GM12878 (cell line): ENCODE results near the gene PCDHGB2. TPM values are rescaled to one million over a fixed set of nuclear protein-coding genes. Genes with fewer than 3 reads are reported as not detected.

Experiments used
- ATAC-seq: fragments of 200-7000 bp; cut with Tn5 transposase; 3 replicates; pipeline ENCODE4 v1.9.1; 2020; ENCODE audit warnings: mild to moderate bottlenecking, moderate library complexity
- BruUV-seq: library from RNA; stranded (reverse); fragments of 400-500 nt; replicated peaks from 2 replicates; lab custom pipeline; 2021; lab: Mats Ljungman, UMichigan
- CTCF ChIA-PET: fragments of 300-600 bp; sonication (Branson Sonifier 250); formaldehyde crosslinking; extraction: SDS; loops from one replicate; lab custom pipeline; 2021; ENCODE audit warnings: inconsistent platforms; lab: Yijun Ruan, JAX
- POLR2A ChIA-PET: fragments of 350-600 bp; formaldehyde crosslinking; extraction: SDS; loops from one replicate; lab custom pipeline; 2021; ENCODE audit warnings: inconsistent platforms; lab: Charles Lee
- RAD21 ChIA-PET: fragments of 300-600 bp; sonication (Branson Sonifier 250); formaldehyde crosslinking; loops from one replicate; lab custom pipeline; 2023; ENCODE audit warnings: antibody characterized with exemption; ENCODE audit not compliant: unreplicated experiment; lab: Charles Lee
- SMC1A ChIA-PET: fragments of 300-600 bp; sonication (Branson Sonifier 250); formaldehyde crosslinking; loops from one replicate; lab custom pipeline; 2023; ENCODE audit not compliant: unreplicated experiment, uncharacterized antibody; lab: Charles Lee
- DNase-seq: peaks from one replicate; pipeline ENCODE4 v3.0.0-alpha.2; 2011; ENCODE audit warnings: low read depth, low spot score
- FAIRE-seq: peaks from 3 replicates; lab custom pipeline; 2011; peaks lifted over from hg19 to GRCh38; lab: Jason Lieb, UNC
- H2AFZ ChIP-seq: 2 replicates; pipeline ENCODE4 v1.6.0; 2011; ENCODE audit warnings: low read depth, low read length, control low read depth; ENCODE audit not compliant: control insufficient read depth
- H3K27ac ChIP-seq: 2 replicates; pipeline ENCODE4 v1.5.1; 2011; ENCODE audit warnings: control low read depth; ENCODE audit not compliant: control insufficient read depth, insufficient read depth
- H3K27me3 ChIP-seq, 2 experiments: replicated peaks in 1 of 2; 2 replicates each; pipeline versions ENCODE4 v1.6.0 to v1.6.1; 2011; ENCODE audit warnings: low read length in 1 of 2; ENCODE audit not compliant: control insufficient read depth in 2 of 2, insufficient read depth in 2 of 2
- H3K36me3 ChIP-seq, 2 experiments: 2 replicates each; pipeline ENCODE4 v1.5.1; 2011; ENCODE audit warnings: low read length in 1 of 2; ENCODE audit not compliant: control insufficient read depth in 2 of 2, insufficient read depth in 2 of 2
- H3K4me1 ChIP-seq: 2 replicates; pipeline ENCODE4 v1.6.1; 2011; ENCODE audit warnings: mild to moderate bottlenecking, low read length, moderate library complexity, mixed read lengths; ENCODE audit not compliant: control insufficient read depth, insufficient read depth
- H3K4me2 ChIP-seq: 2 replicates; pipeline ENCODE4 v1.6.0; 2011; ENCODE audit warnings: control low read depth; ENCODE audit not compliant: control insufficient read depth, insufficient read depth
- H3K4me3 ChIP-seq: fragments of 200-600 bp; sonication (generic); 2 replicates; pipeline ENCODE4 v1.5.1; 2016
- H3K79me2 ChIP-seq: 2 replicates; pipeline ENCODE4 v1.6.0; 2011; ENCODE audit warnings: low read length; ENCODE audit not compliant: control insufficient read depth, insufficient read depth
- H3K9ac ChIP-seq: 2 replicates; pipeline ENCODE4 v1.8.0; 2011; ENCODE audit warnings: low read length, control low read depth, mixed read lengths; ENCODE audit not compliant: control insufficient read depth, insufficient read depth
- H3K9me3 ChIP-seq: replicated peaks from 3 replicates; pipeline ENCODE4 v1.5.1; 2011; ENCODE audit warnings: mild to moderate bottlenecking, low read length; ENCODE audit not compliant: control insufficient read depth, insufficient read depth
- H4K20me1 ChIP-seq: 2 replicates; pipeline ENCODE4 v1.6.0; 2011; ENCODE audit not compliant: control insufficient read depth, insufficient read depth
- ASH2L ChIP-seq: fragments of 300-600, 200-600 bp; sonication (generic); IDR thresholded peaks from 2 replicates; pipeline ENCODE4 v1.6.1; 2017; ENCODE audit warnings: low read depth, mild to moderate bottlenecking, borderline replicate concordance
- BHLHE40 ChIP-seq, 2 experiments: fragments of 450-650 bp in 1 of 2; IDR thresholded peaks; 2 replicates each; pipeline ENCODE4 v1.6.1; 2011 to 2017; ENCODE audit warnings: low read depth in 2 of 2, borderline replicate concordance in 1 of 2, improper control_type of control experiment in 1 of 2, low read length in 1 of 2, mild to moderate bottlenecking in 1 of 2
- CBX3 ChIP-seq: fragments of 200-600 bp; sonication (generic); IDR thresholded peaks from 2 replicates; pipeline ENCODE4 v1.6.1; 2016; ENCODE audit warnings: low read depth, borderline replicate concordance
- CHD2 ChIP-seq: IDR thresholded peaks from 2 replicates; pipeline ENCODE4 v1.6.1; 2011; ENCODE audit warnings: low read depth, low read length, improper control_type of control experiment, borderline replicate concordance
- ETV6 ChIP-seq, 2 experiments: fragments of 450-650 bp in 1 of 2; IDR thresholded peaks in 1 of 2; conservative IDR thresholded peaks in 1 of 2; 2 replicates each; pipeline ENCODE4 v1.6.1; 2014; ENCODE audit warnings: antibody characterized with exemption in 1 of 2, borderline replicate concordance in 1 of 2, low read depth in 1 of 2, mild to moderate bottlenecking in 1 of 2, moderate library complexity in 1 of 2
- FOXK2 ChIP-seq: fragments of 450-650 bp; IDR thresholded peaks from 2 replicates; pipeline ENCODE4 v1.6.1; 2017; ENCODE audit warnings: mild to moderate bottlenecking, moderate library complexity
- JUNB ChIP-seq: IDR thresholded peaks from 2 replicates; pipeline ENCODE4 v1.6.1; 2016; ENCODE audit warnings: antibody characterized with exemption, mild to moderate bottlenecking
- NFXL1 ChIP-seq: fragments of 450-650 bp; IDR thresholded peaks from 2 replicates; pipeline ENCODE4 v1.6.1; 2017; ENCODE audit warnings: antibody characterized with exemption, mild to moderate bottlenecking, borderline replicate concordance
- RAD21 ChIP-seq: IDR thresholded peaks from 2 replicates; pipeline ENCODE4 v1.6.1; 2011; ENCODE audit warnings: mild to moderate bottlenecking, low read depth, low read length, moderate library complexity; ENCODE audit not compliant: insufficient read depth
- RCOR1 ChIP-seq: conservative IDR thresholded peaks from 2 replicates; pipeline ENCODE4 v1.6.1; 2012; ENCODE audit warnings: low read depth, low read length, improper control_type of control experiment
- SMC3 ChIP-seq: IDR thresholded peaks from 2 replicates; pipeline ENCODE4 v1.6.1; 2011; ENCODE audit warnings: low read length, improper control_type of control experiment, borderline replicate concordance
- ZNF384 ChIP-seq: IDR thresholded peaks from 2 replicates; pipeline ENCODE4 v1.6.1; 2012; ENCODE audit warnings: low read depth, mild to moderate bottlenecking, low read length, improper control_type of control experiment, borderline replicate concordance
- WGBS: methylation state at CpG from one replicate; pipeline ENCODE4 v1.1.6; 2016; ENCODE audit warnings: low lambda C conversion rate; ENCODE audit not compliant: insufficient replicate concordance, insufficient coverage; ENCODE audit errors: missing lambda C conversion rate; 5-methylcytosine and 5-hydroxymethylcytosine counted together
- in situ Hi-C: fragments of 300-500 bp; cut with MboI; formaldehyde crosslinking; loops from 9 replicates; pipeline ENCODE4 v1.14.3; 2018; ENCODE audit warnings: mixed read lengths
- intact Hi-C: fragments of 100-400 bp; cut with micrococcal nuclease; formaldehyde crosslinking; loops from one replicate; pipeline ENCODE4 v1.14.2; 2022; ENCODE audit not compliant: unreplicated experiment
- polyA plus RNA-seq, 11 experiments: library from polyadenylated mRNA; depleted of rRNA in 4 of 11; unstranded in 6 of 11; stranded (reverse) in 5 of 11; fragments of >200 nt; fragmentation: Nextera tagmentation in 4 of 11; fragmentation: Illumina TruSeq in 1 of 11; extraction: Ambion mirVana in 4 of 11; extraction: Trizol in 1 of 11; gene quantifications; 1 replicate in 1 of 11; 2 replicates in 10 of 11; pipeline versions ENCODE4 v1.2.1 to v1.2.3, GENCODE V29; 2011 to 2016; ENCODE audit warnings: inconsistent platforms in 2 of 11, missing spikeins in 2 of 11, low read depth in 1 of 11
- total RNA-seq, 4 experiments: library from RNA; depleted of rRNA in 3 of 4; stranded (reverse); fragments of >200 nt in 3 of 4; fragmentation: Illumina TruSeq in 1 of 4; extraction: Trizol in 1 of 4; gene quantifications; 2 replicates each; pipeline versions ENCODE4 v1.2.1 to v1.2.3, GENCODE V29; 2013 to 2021
- TF ChIP-seq, protein P1 (sequence below): IDR thresholded peaks from 2 replicates; pipeline ENCODE4 v1.6.1; 2011; ENCODE audit warnings: low read depth, low read length, improper control_type of control experiment, borderline replicate concordance
- TF ChIP-seq, protein P2 (sequence below), 3 experiments: IDR thresholded peaks in 2 of 3; conservative IDR thresholded peaks in 1 of 3; 2 replicates each; pipeline ENCODE4 v1.5.1; 2011; ENCODE audit warnings: low read depth in 3 of 3, low read length in 3 of 3, mild to moderate bottlenecking in 3 of 3, control low read depth in 2 of 3, moderate library complexity in 2 of 3, inconsistent platforms in 1 of 3, mixed read lengths in 1 of 3; ENCODE audit not compliant: control insufficient read depth in 2 of 3, insufficient read depth in 1 of 3; ENCODE audit errors: extremely low read depth in 1 of 3

The PCDHGB2 gene
- total and polyA plus RNA-seq, 10 of the 15 experiments (the other 5 are each of a cell fraction or from before 2014, with no cell fraction given): 0.06 to 0.38 (median 0.19) TPM; not detected in 2

DNA sequence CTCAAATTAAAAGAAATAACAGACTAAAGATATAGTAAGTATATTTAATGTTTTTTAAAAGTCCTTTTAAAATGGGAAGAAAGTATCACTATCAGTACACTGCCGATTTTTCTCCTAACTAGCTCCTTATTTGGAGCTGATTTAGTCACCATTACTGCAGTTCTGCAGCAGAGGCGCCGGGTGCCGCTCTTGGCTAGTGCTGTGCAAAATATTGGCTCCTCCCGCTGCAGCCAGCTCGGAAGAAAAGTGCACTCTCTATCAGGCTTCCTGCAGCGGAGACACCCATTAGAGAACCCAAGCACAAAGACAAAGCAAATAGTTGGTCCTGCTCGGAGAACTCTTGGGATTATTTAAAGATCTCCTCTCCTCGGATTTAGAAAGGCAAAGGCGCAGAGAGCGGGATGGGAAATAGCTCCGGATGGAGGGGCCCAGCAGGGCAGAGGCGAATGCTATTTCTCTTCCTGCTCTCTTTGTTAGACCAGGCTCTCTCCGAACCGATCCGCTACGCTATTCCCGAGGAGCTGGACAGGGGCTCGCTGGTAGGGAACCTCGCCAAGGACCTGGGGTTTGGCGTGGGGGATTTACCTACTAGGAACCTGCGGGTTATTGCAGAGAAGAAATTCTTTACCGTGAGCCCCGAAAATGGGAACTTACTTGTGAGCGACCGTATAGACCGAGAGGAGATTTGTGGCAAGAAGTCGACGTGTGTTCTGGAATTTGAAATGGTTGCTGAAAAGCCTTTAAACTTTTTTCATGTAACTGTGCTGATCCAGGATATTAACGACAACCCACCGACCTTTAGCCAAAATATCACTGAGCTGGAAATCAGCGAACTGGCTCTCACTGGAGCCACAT, 10.4 kb downstream of the PCDHGB2 start, which contains the start of gene PCDHGB3:
PCDHGB3 (plus strand) TSS at position 249 of the 855 bp plus-strand sequence; CDS start at position 402, 153 bp downstream.
- intact Hi-C loops: no loop called here
- ChIA-PET CTCF (interaction anchor here (0.6 to 3.2 kb wide), 34 partner anchors 10 to 196 kb away, joined by 3 to 40 read pairs (median 5); partner anchors contain the start of genes PCDHGA10, PCDHGA11, PCDHGA12 and PCDHGB5), RAD21 (interaction anchor here (0.6 to 2.4 kb wide), 15 partner anchors 12 to 220 kb away, joined by 3 to 24 read pairs (median 4); partner anchors contain the start of genes PCDHGA10, PCDHGA11, PCDHGA12 and PCDHGC3), POLR2A (interaction anchor here (1.8 kb wide), 1 partner anchor 50 kb away, joined by 7 read pairs; the partner anchor contains the start of gene TAF7), SMC1A (interaction anchor here (0.6 to 2.6 kb wide), 20 partner anchors 33 to 628 kb away, joined by 3 to 17 read pairs (median 4); partner anchors contain the start of genes PCDHGA10, PCDHGA11, PCDHGA12 and PCDHGC3)
- in situ Hi-C loops: no loop called here
- Histone ChIP-seq H3K79me2 (no peaks in the 10 kb centered on the region), H4K20me1 (no peaks in the 10 kb centered on the region), H3K4me3 (0 out of 2 replicates have a peak within 1 kb of the TSS, but pooled peaks have one; percentile 18), H3K36me3 (no peaks in the 10 kb centered on the region), H2AFZ (peak within 1 kb of the TSS; percentile 75), H3K27ac (no peak within 1 kb of the TSS), H3K9me3 (peaks cover 25% of the 10 kb centered on the region; the same call in 2 of the 3 replicates), H3K4me1 (no peaks in the 10 kb centered on the region), H3K9ac (no peak within 1 kb of the TSS), H3K27me3 (no peaks in the 10 kb centered on the region; a peak in 1 of 4 replicates), H3K4me2 (0 out of 2 replicates have a peak within 1 kb of the TSS, but pooled peaks have one; percentile 17)
- BruUV-seq: no TSS peak
- ATAC-seq (peak; percentile 96), FAIRE-seq (no peak), DNase-seq (no peak)
- WGBS: 13% methylated on average over 32 of the region's 32 CpGs
- TF ChIP-seq CBX3: no peak
- TF ChIP-seq FOXK2: no peak
- TF ChIP-seq RCOR1: no peak
- peak; percentile 30; the same call in 1 of the 2 replicates for TF ChIP-seq SMC3
- 0 out of 2 replicates have a peak, but pooled peaks have one; percentile 1 for TF ChIP-seq RAD21
- no peak for TF ChIP-seq ETV6 (conservative IDR thresholded peaks at IDR 0.05 in 1 of 2, IDR thresholded peaks at IDR 0.05 in 1 of 2; ENCODE audit: borderline replicate concordance in 1 of 2, low read depth in 1 of 2)
- TF ChIP-seq NFXL1: no peak
- no peak for TF ChIP-seq CHD2
- TF ChIP-seq, protein P1, sequence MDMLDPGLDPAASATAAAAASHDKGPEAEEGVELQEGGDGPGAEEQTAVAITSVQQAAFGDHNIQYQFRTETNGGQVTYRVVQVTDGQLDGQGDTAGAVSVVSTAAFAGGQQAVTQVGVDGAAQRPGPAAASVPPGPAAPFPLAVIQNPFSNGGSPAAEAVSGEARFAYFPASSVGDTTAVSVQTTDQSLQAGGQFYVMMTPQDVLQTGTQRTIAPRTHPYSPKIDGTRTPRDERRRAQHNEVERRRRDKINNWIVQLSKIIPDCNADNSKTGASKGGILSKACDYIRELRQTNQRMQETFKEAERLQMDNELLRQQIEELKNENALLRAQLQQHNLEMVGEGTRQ: no peak
- TF ChIP-seq, protein P2, sequence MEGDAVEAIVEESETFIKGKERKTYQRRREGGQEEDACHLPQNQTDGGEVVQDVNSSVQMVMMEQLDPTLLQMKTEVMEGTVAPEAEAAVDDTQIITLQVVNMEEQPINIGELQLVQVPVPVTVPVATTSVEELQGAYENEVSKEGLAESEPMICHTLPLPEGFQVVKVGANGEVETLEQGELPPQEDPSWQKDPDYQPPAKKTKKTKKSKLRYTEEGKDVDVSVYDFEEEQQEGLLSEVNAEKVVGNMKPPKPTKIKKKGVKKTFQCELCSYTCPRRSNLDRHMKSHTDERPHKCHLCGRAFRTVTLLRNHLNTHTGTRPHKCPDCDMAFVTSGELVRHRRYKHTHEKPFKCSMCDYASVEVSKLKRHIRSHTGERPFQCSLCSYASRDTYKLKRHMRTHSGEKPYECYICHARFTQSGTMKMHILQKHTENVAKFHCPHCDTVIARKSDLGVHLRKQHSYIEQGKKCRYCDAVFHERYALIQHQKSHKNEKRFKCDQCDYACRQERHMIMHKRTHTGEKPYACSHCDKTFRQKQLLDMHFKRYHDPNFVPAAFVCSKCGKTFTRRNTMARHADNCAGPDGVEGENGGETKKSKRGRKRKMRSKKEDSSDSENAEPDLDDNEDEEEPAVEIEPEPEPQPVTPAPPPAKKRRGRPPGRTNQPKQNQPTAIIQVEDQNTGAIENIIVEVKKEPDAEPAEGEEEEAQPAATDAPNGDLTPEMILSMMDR (IDR thresholded peaks at IDR 0.05 in 2 of 3, conservative IDR thresholded peaks at IDR 0.05 in 1 of 3; ENCODE audit: control insufficient read depth in 2 of 3, extremely low read depth in 1 of 3, insufficient read depth in 1 of 3, low read depth in 3 of 3, low read length in 3 of 3): peak; percentile 38 to 72 (median 43)
- no peak for TF ChIP-seq JUNB
- no peak for TF ChIP-seq BHLHE40 (IDR thresholded peaks at IDR 0.05; ENCODE audit: borderline replicate concordance in 1 of 2, low read depth in 2 of 2, low read length in 1 of 2)
- TF ChIP-seq ASH2L: no peak
- TF ChIP-seq ZNF384: no peak
